Suppressor macrophage treated with lipopolysaccharide for 4 hours (primary cell): ENCODE measurements around the gene SYNGR4.
A peak's percentile ranks its signal among the peaks of the same experiment; 100 is the strongest.

Experiments
- DNase-seq: peaks from one replicate; pipeline ENCODE4 v3.0.0-alpha.2; 2020

The SYNGR4 gene

GRCh38 chr19:48397263-48398101, 33.3 kb downstream of the SYNGR4 start:
- DNase-seq = no peak

- DNase-seq = no peak
These were observed 33.9 kb downstream of the SYNGR4 start for GRCh38 chr19:48398102-48398374.

- DNase-seq = peak; percentile 76
These were observed 34.4 kb downstream of the SYNGR4 start for GRCh38 chr19:48398375-48399235.

GRCh38 chr19:48400018-48400742, 36.0 kb downstream of the SYNGR4 start:
- no peak for DNase-seq

GRCh38 chr19:48401287-48401686, 37.1 kb downstream of the SYNGR4 start:
- no peak for DNase-seq

GRCh38 chr19:48403606-48404005, 39.4 kb downstream of the SYNGR4 start:
- peak; percentile 66 for DNase-seq

- DNase-seq = no peak
These were observed 41.0 kb downstream of the SYNGR4 start for GRCh38 chr19:48405010-48405659.

GRCh38 chr19:48405850-48406249, 41.7 kb downstream of the SYNGR4 start:
- peak; percentile 41 for DNase-seq

- DNase-seq = no peak
These were observed 49.9 kb downstream of the SYNGR4 start for GRCh38 chr19:48413879-48414587.

- peak; percentile 93 for DNase-seq
These were observed 51.2 kb downstream of the SYNGR4 start for GRCh38 chr19:48415395-48415794.

GRCh38 chr19:48415806-48416221, 51.6 kb downstream of the SYNGR4 start:
- DNase-seq = no peak

GRCh38 chr19:48417421-48417820, 53.3 kb downstream of the SYNGR4 start:
- no peak for DNase-seq

GRCh38 chr19:48418317-48419064, 54.3 kb downstream of the SYNGR4 start:
- DNase-seq = peak; percentile 42

- peak; percentile 67 for DNase-seq
These were observed 55.2 kb downstream of the SYNGR4 start for GRCh38 chr19:48419158-48419920.

- DNase-seq = no peak
These were observed 57.4 kb downstream of the SYNGR4 start for GRCh38 chr19:48421548-48421947.

GRCh38 chr19:48424694-48425219, 60.6 kb downstream of the SYNGR4 start:
- DNase-seq = peak; percentile 64
